GM23248 (cell line): ENCODE results near the gene PPM1L.

ENCODE experiments used
- EZH2 ChIP-seq: fragments of 200-600 bp; sonication (generic); IDR thresholded peaks from 2 replicates; pipeline ENCODE4 v1.6.1; 2018; ENCODE audit warnings: antibody characterized with exemption, mild to moderate bottlenecking; ENCODE audit not compliant: insufficient read depth, poor library complexity, severe bottlenecking
- EZH2phosphoT487 ChIP-seq: fragments of 200-600 bp; sonication (generic); IDR thresholded peaks from 2 replicates; pipeline ENCODE4 v1.6.1; 2018; ENCODE audit warnings: antibody characterized with exemption, moderate library complexity, mild to moderate bottlenecking, low read depth; ENCODE audit not compliant: insufficient read depth

GRCh38 chr3:160874736-160875135 is 118.7 kb downstream of the PPM1L start:
- TF ChIP-seq EZH2 (no peak), EZH2phosphoT487 (no peak)
